ENCODE results near the gene BAIAP2L1.

The BAIAP2L1 gene

GRCh38 chr7:98375664-98376063 lies 25.2 kb downstream of the BAIAP2L1 start:
- TF ChIP-seq CTCF (IDR thresholded peaks at IDR 0.05; ENCODE audit: borderline replicate concordance, insufficient read depth, low read depth, low read length) = no peak
- H3K4me3 ChIP-seq (ENCODE audit: low read depth, low read length) = no peak overlapping the region

- H3K4me3 ChIP-seq (ENCODE audit: low read depth, low read length) = no peak overlapping the region
- TF ChIP-seq CTCF (IDR thresholded peaks at IDR 0.05; ENCODE audit: borderline replicate concordance, insufficient read depth, low read depth, low read length) = no peak
Observed at GRCh38 chr7:98374285-98374680, 26.6 kb downstream of the BAIAP2L1 start.

GRCh38 chr7:98372993-98373392 lies 27.9 kb downstream of the BAIAP2L1 start:
- TF ChIP-seq CTCF (IDR thresholded peaks at IDR 0.05; ENCODE audit: borderline replicate concordance, insufficient read depth, low read depth, low read length) = no peak
- no peak overlapping the region for H3K4me3 ChIP-seq (ENCODE audit: low read depth, low read length)

GRCh38 chr7:98369726-98370125 lies 31.2 kb downstream of the BAIAP2L1 start:
- H3K4me3 ChIP-seq (ENCODE audit: low read depth, low read length) = no peak overlapping the region
- no peak for TF ChIP-seq CTCF (IDR thresholded peaks at IDR 0.05; ENCODE audit: borderline replicate concordance, insufficient read depth, low read depth, low read length)

- TF ChIP-seq CTCF (IDR thresholded peaks at IDR 0.05; ENCODE audit: borderline replicate concordance, insufficient read depth, low read depth, low read length) = no peak
- no peak overlapping the region for H3K4me3 ChIP-seq (ENCODE audit: low read depth, low read length)
Observed at GRCh38 chr7:98368716-98369115, 32.2 kb downstream of the BAIAP2L1 start.

- TF ChIP-seq CTCF (IDR thresholded peaks at IDR 0.05; ENCODE audit: borderline replicate concordance, insufficient read depth, low read depth, low read length) = no peak
- no peak overlapping the region for H3K4me3 ChIP-seq (ENCODE audit: low read depth, low read length)
Observed at GRCh38 chr7:98366562-98366938, 34.3 kb downstream of the BAIAP2L1 start.

- H3K4me3 ChIP-seq (ENCODE audit: low read depth, low read length) = no peak overlapping the region
- no peak for TF ChIP-seq CTCF (IDR thresholded peaks at IDR 0.05; ENCODE audit: borderline replicate concordance, insufficient read depth, low read depth, low read length)
Observed at GRCh38 chr7:98365863-98366561, 34.9 kb downstream of the BAIAP2L1 start.

Measured in GM12875 (cell line).